H9 (cell line): Measurements from ENCODE around the gene CD1B. TPM values are rescaled to one million over a fixed set of nuclear protein-coding genes. Genes with fewer than 3 reads are reported as not detected.
"Not testable (repeated sequence)": the region's sequence is repeated elsewhere in the genome, so short reads cannot be mapped to it uniquely, and the experiment has no call there.

Experiments
- DNase-seq: peaks from one replicate; pipeline ENCODE4 v3.0.0-alpha.2; 2017
- H2AFZ ChIP-seq: one replicate; pipeline ENCODE4 v1.6.1; 2013; ENCODE audit warnings: mild to moderate bottlenecking, low read length, control low read depth, moderate library complexity
- H2AK5ac ChIP-seq: 2 replicates; pipeline ENCODE4 v1.6.1; 2013; ENCODE audit warnings: low read length, control low read depth, mixed read lengths; ENCODE audit not compliant: insufficient read length
- H2BK120ac ChIP-seq: one replicate; pipeline ENCODE4 v1.6.1; 2013; ENCODE audit warnings: low read depth, mild to moderate bottlenecking, low read length, control low read depth, inconsistent platforms; ENCODE audit not compliant: poor library complexity, severe bottlenecking
- H2BK12ac ChIP-seq: 2 replicates; pipeline ENCODE4 v1.6.1; 2013; ENCODE audit warnings: low read length, control low read depth, mixed read lengths, low read depth; ENCODE audit not compliant: insufficient read length
- H2BK15ac ChIP-seq: 2 replicates; pipeline ENCODE4 v1.6.1; 2013; ENCODE audit warnings: low read depth, low read length, control low read depth
- H2BK20ac ChIP-seq: one replicate; pipeline ENCODE4 v1.6.1; 2013; ENCODE audit warnings: low read depth, mild to moderate bottlenecking, low read length, control low read depth, inconsistent platforms; ENCODE audit not compliant: poor library complexity, severe bottlenecking
- H2BK5ac ChIP-seq: 2 replicates; pipeline ENCODE4 v1.6.1; 2013; ENCODE audit warnings: low read length, control low read depth, mixed read lengths; ENCODE audit not compliant: insufficient read length
- H3K14ac ChIP-seq: 2 replicates; pipeline ENCODE4 v1.6.1; 2013; ENCODE audit warnings: low read length, control low read depth; ENCODE audit not compliant: insufficient read depth
- H3K18ac ChIP-seq: 2 replicates; pipeline ENCODE4 v1.6.1; 2013; ENCODE audit warnings: low read depth, mild to moderate bottlenecking, mixed read lengths, low read length, control low read depth; ENCODE audit not compliant: insufficient read length
- H3K23ac ChIP-seq: 2 replicates; pipeline ENCODE4 v1.6.1; 2013; ENCODE audit warnings: low read length, control low read depth, mixed read lengths, low read depth; ENCODE audit not compliant: insufficient read length
- H3K23me2 ChIP-seq: 2 replicates; pipeline ENCODE4 v1.6.1; 2013; ENCODE audit warnings: low read depth, mild to moderate bottlenecking, mixed read lengths, low read length, control low read depth; ENCODE audit not compliant: insufficient read length, poor library complexity, severe bottlenecking
- H3K27ac ChIP-seq: 2 replicates; pipeline ENCODE4 v1.5.1; 2013; ENCODE audit warnings: low read length, control low read depth, mixed read lengths, low read depth; ENCODE audit not compliant: insufficient read length
- H3K27me3 ChIP-seq: 2 replicates; pipeline ENCODE4 v1.6.1; 2013; ENCODE audit warnings: low read length, control low read depth, inconsistent platforms; ENCODE audit not compliant: insufficient read depth
- H3K4ac ChIP-seq: 2 replicates; pipeline ENCODE4 v1.6.1; 2013; ENCODE audit warnings: low read depth, mild to moderate bottlenecking, control low read depth, inconsistent platforms, low read length, moderate library complexity
- H3K4me1 ChIP-seq: 2 replicates; pipeline ENCODE4 v1.6.1; 2013; ENCODE audit warnings: low read length, control low read depth, inconsistent platforms; ENCODE audit not compliant: insufficient read depth
- H3K4me2 ChIP-seq: 2 replicates; pipeline ENCODE4 v1.6.1; 2013; ENCODE audit warnings: low read length, control low read depth, mixed read lengths; ENCODE audit not compliant: insufficient read length, insufficient read depth
- H3K56ac ChIP-seq: 2 replicates; pipeline ENCODE4 v1.6.1; 2013; ENCODE audit warnings: low read depth, mild to moderate bottlenecking, mixed read lengths, low read length, control low read depth; ENCODE audit not compliant: insufficient read length
- H3K79me1 ChIP-seq: 2 replicates; pipeline ENCODE4 v1.6.1; 2013; ENCODE audit warnings: low read depth, mild to moderate bottlenecking, moderate library complexity, low read length, control low read depth, inconsistent platforms; ENCODE audit not compliant: insufficient read depth, poor library complexity, severe bottlenecking
- H3K79me2 ChIP-seq: 2 replicates; pipeline ENCODE4 v1.6.1; 2013; ENCODE audit warnings: low read length, control low read depth, inconsistent platforms; ENCODE audit not compliant: insufficient read depth
- H3K9ac ChIP-seq: 2 replicates; pipeline ENCODE4 v1.6.1; 2013; ENCODE audit warnings: low read length, control low read depth, mixed read lengths; ENCODE audit not compliant: insufficient read length; ENCODE audit errors: extremely low read depth
- H3K9me3 ChIP-seq: one replicate; pipeline ENCODE4 v1.6.1; 2013; ENCODE audit warnings: low read depth, low read length, inconsistent platforms; ENCODE audit not compliant: control insufficient read depth
- H3T11ph ChIP-seq: one replicate; pipeline ENCODE4 v1.6.1; 2013; ENCODE audit warnings: mild to moderate bottlenecking, low read length, control low read depth, inconsistent platforms
- H4K20me1 ChIP-seq: one replicate; pipeline ENCODE4 v1.6.1; 2013; ENCODE audit not compliant: control insufficient read depth, insufficient read length, insufficient read depth
- H4K5ac ChIP-seq: 2 replicates; pipeline ENCODE4 v1.6.1; 2013; ENCODE audit warnings: low read depth, mild to moderate bottlenecking, mixed read lengths, low read length, control low read depth; ENCODE audit not compliant: insufficient read length
- H4K8ac ChIP-seq: replicated peaks from 2 replicates; pipeline ENCODE4 v1.6.1; 2013; ENCODE audit warnings: low read length, control low read depth, mixed read lengths, low read depth; ENCODE audit not compliant: insufficient read length
- H4K91ac ChIP-seq: 2 replicates; pipeline ENCODE4 v1.6.1; 2013; ENCODE audit warnings: low read depth, mild to moderate bottlenecking, moderate library complexity, mixed read lengths, low read length, control low read depth; ENCODE audit not compliant: insufficient read length
- H3K27ac Mint-ChIP-seq, 3 experiments: 2 replicates in 2 of 3; 3 replicates in 1 of 3; pipeline ENCODE4 v1.8.0; 2020 to 2021; ENCODE audit warnings: mixed read lengths in 3 of 3, mild to moderate bottlenecking in 1 of 3, moderate library complexity in 1 of 3
- H3K27me3 Mint-ChIP-seq: 2 replicates; pipeline ENCODE4 v1.8.0; 2021; ENCODE audit warnings: low read depth, mild to moderate bottlenecking, moderate library complexity, mixed read lengths
- H3K36me3 Mint-ChIP-seq, 3 experiments: 2 replicates in 2 of 3; 3 replicates in 1 of 3; pipeline ENCODE4 v1.8.0; 2020 to 2021; ENCODE audit warnings: low read depth in 3 of 3, mixed read lengths in 3 of 3; ENCODE audit not compliant: insufficient read depth in 1 of 3
- H3K4me1 Mint-ChIP-seq, 2 experiments: 2 replicates each; pipeline ENCODE4 v1.8.0; 2020; ENCODE audit warnings: mixed read lengths in 2 of 2
- H3K4me3 Mint-ChIP-seq, 2 experiments: 2 replicates in 1 of 2; 3 replicates in 1 of 2; pipeline ENCODE4 v1.8.0; 2020 to 2021; ENCODE audit warnings: mild to moderate bottlenecking in 2 of 2, mixed read lengths in 2 of 2, moderate library complexity in 1 of 2
- H3K9me3 Mint-ChIP-seq, 2 experiments: 2 replicates in 1 of 2; 3 replicates in 1 of 2; pipeline ENCODE4 v1.8.0; 2020; ENCODE audit warnings: mild to moderate bottlenecking in 2 of 2, mixed read lengths in 2 of 2, moderate library complexity in 1 of 2
- CTCF ChIP-seq: fragments of 200-600 bp; sonication (generic); conservative IDR thresholded peaks from 3 replicates; pipeline ENCODE4 v1.8.0; 2021; ENCODE audit warnings: antibody characterized with exemption, mild to moderate bottlenecking
- WGBS: extraction: QIAGEN DNeasy Blood & Tissue Kit; methylation state at CpG from one replicate; pipeline ENCODE4 v1.1.7; 2013; ENCODE audit warnings: missing lambda C conversion rate, low lambda C conversion rate, mixed read lengths; ENCODE audit not compliant: insufficient read length; ENCODE audit errors: extremely low coverage; 5-methylcytosine and 5-hydroxymethylcytosine counted together
- total RNA-seq: library from RNA; stranded (reverse); gene quantifications from 2 replicates; pipeline ENCODE4 v1.2.1, GENCODE V29; 2021

Gene CD1B
- total RNA-seq, 1 experiment from 2014 or later: not detected

GRCh38 chr1:158283965-158284364, 47.4 kb downstream of the CD1B start:
- H2BK120ac ChIP-seq: no peak overlapping the region
- H3K79me2 ChIP-seq: no peaks in the 10 kb centered on the region
- DNase-seq: no peak
- H3K23me2 ChIP-seq: no peaks in the 10 kb centered on the region
- no peak overlapping the region for H2BK15ac ChIP-seq
- H2BK12ac ChIP-seq: no peak overlapping the region
- no peak overlapping the region for H3K9ac ChIP-seq
- no peaks in the 10 kb centered on the region for H3K4me1 ChIP-seq
- no peak overlapping the region for H3K4ac ChIP-seq
- H4K91ac ChIP-seq: no peak overlapping the region
- no peaks in the 10 kb centered on the region for H4K20me1 ChIP-seq
- no peak for TF ChIP-seq CTCF
- no peak overlapping the region for H4K8ac ChIP-seq
- no peak overlapping the region for H3K23ac ChIP-seq
- H3K79me1 ChIP-seq: no peaks in the 10 kb centered on the region
- H3K27me3 ChIP-seq: no peaks in the 10 kb centered on the region
- H2AFZ ChIP-seq: no peak overlapping the region
- Mint-ChIP-seq H3K9me3 (peaks cover 24 to 27% of the 10 kb centered on the region in 2 experiments), H3K4me3 (no peak overlapping the region), H3K36me3 (peaks cover 3 to 22% (median 5%) of the 10 kb centered on the region in 3 experiments; a peak in 6 of 7 replicates), H3K27ac (no peak overlapping the region), H3K27me3 (no peaks in the 10 kb centered on the region; the same call in 1 of the 2 replicates), H3K4me1 (peaks cover 5 to 6% of the 10 kb centered on the region in 2 experiments; a peak in 3 of 4 replicates)
- no peak overlapping the region for H2BK20ac ChIP-seq
- no peak overlapping the region for H3T11ph ChIP-seq
- no peak overlapping the region for H3K4me2 ChIP-seq
- H3K56ac ChIP-seq: no peak overlapping the region
- no peak overlapping the region for H4K5ac ChIP-seq
- no peak overlapping the region for H2AK5ac ChIP-seq
- no CpG with 5 or more reads among the region's 2 CpGs for WGBS
- no peak overlapping the region for H3K27ac ChIP-seq
- H3K14ac ChIP-seq: no peak overlapping the region
- H3K9me3 ChIP-seq: no peaks in the 10 kb centered on the region
- H3K18ac ChIP-seq: no peak overlapping the region
- no peak overlapping the region for H2BK5ac ChIP-seq

DNA sequence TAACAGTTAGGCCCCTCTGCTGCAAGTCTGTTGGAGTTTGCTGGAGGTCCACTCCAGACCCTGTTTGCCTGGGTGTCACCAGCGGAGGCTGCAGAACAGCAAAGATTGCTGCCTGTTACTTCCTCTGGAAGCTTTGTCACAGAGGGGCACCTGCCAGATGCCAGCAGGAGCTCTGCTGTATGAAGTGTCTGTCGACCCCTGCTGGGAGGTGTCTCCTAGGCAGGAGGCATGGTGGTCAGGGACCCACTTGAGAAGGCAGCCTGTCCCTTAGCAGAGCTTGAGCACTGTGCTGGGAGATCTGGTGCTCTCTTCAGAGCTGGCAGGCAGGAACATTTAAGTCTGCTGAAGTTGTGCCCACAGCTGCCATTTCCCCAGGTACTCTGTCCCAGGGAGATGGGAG, 48.9 kb downstream of the CD1B start:
- H3K9me3 ChIP-seq, H3K14ac ChIP-seq, H4K5ac ChIP-seq, H3K4me1 Mint-ChIP-seq, H3K27me3 ChIP-seq, H3K9ac ChIP-seq, H3K4me2 ChIP-seq, H3K4ac ChIP-seq, H3K27ac Mint-ChIP-seq, H3K56ac ChIP-seq, H2BK15ac ChIP-seq, H2BK5ac ChIP-seq, H2AFZ ChIP-seq, H3K79me1 ChIP-seq, H3T11ph ChIP-seq, H2BK12ac ChIP-seq, H4K8ac ChIP-seq, H2BK120ac ChIP-seq, H3K4me3 Mint-ChIP-seq, H4K20me1 ChIP-seq, H3K18ac ChIP-seq, H3K23me2 ChIP-seq, H3K79me2 ChIP-seq, H4K91ac ChIP-seq, H3K4me1 ChIP-seq, H2AK5ac ChIP-seq, H3K27me3 Mint-ChIP-seq, H2BK20ac ChIP-seq, H3K23ac ChIP-seq, DNase-seq, H3K27ac ChIP-seq: not testable (repeated sequence)
- Mint-ChIP-seq H3K36me3 (peaks cover 3 to 22% (median 8%) of the 10 kb centered on the region in 3 experiments; a peak in 6 of 7 replicates), H3K9me3 (peaks cover 30 to 34% of the 10 kb centered on the region in 2 experiments)
- no CpG with 5 or more reads among the region's 2 CpGs for WGBS
